OCI-LY7 (cell line): ENCODE data around the gene DLX2.

Experiments used
- CTCF ChIP-seq: fragments of 200-600 bp; sonication (generic); conservative IDR thresholded peaks from 2 replicates; pipeline ENCODE4 v1.5.1; 2014; ENCODE audit warnings: mild to moderate bottlenecking, antibody characterized with exemption, low read length, moderate library complexity, mixed read lengths
- EZH2phosphoT487 ChIP-seq: fragments of 200-600 bp; sonication (generic); IDR thresholded peaks from 2 replicates; pipeline ENCODE4 v1.6.1; 2018; ENCODE audit warnings: low read depth, borderline replicate concordance, mild to moderate bottlenecking, mixed run types, antibody characterized with exemption, low read length, moderate library complexity, mixed read lengths

GRCh38 chr2:172095905-172096625 lies 6.6 kb downstream of the DLX2 start:
- TF ChIP-seq CTCF (peak; percentile 53; the same call in 1 of the 2 replicates), EZH2phosphoT487 (no peak)
